NCI-H526 treated with DMSO at 0.1 percent for 48 hours (cell line): ENCODE results near the gene TSEN54.

Source experiments
- DNase-seq: peaks from one replicate; lab custom pipeline; 2025; lab: John Stamatoyannopoulos, UW

The TSEN54 gene

GRCh38 chr17:75565618-75566017 is 49.3 kb downstream of the TSEN54 start:
- no peak for DNase-seq

GRCh38 chr17:75566416-75566815 is 50.1 kb downstream of the TSEN54 start:
- DNase-seq: no peak

- DNase-seq: no peak
These were observed 50.5 kb downstream of the TSEN54 start for GRCh38 chr17:75566834-75567233.

GRCh38 chr17:75568412-75569255 is 52.3 kb downstream of the TSEN54 start:
- DNase-seq: no peak

GRCh38 chr17:75570034-75570676 is 53.8 kb downstream of the TSEN54 start:
- no peak for DNase-seq

GRCh38 chr17:75570772-75571171 is 54.4 kb downstream of the TSEN54 start:
- DNase-seq: no peak

GRCh38 chr17:75571197-75571884 is 55.0 kb downstream of the TSEN54 start:
- DNase-seq: no peak

GRCh38 chr17:75571885-75572215 is 55.5 kb downstream of the TSEN54 start:
- DNase-seq: no peak

GRCh38 chr17:75572713-75573539 is 56.6 kb downstream of the TSEN54 start:
- no peak for DNase-seq

GRCh38 chr17:75573540-75573957 is 57.2 kb downstream of the TSEN54 start:
- no peak for DNase-seq

- no peak for DNase-seq
These were observed 57.7 kb downstream of the TSEN54 start for GRCh38 chr17:75573994-75574393.
